NCI-H69 (cell line): ENCODE data around the gene FADS3.
"Not testable (repeated sequence)": the region's sequence is repeated elsewhere in the genome, so short reads cannot be mapped to it uniquely, and the experiment has no call there.

Experiments used
- DNase-seq: peaks from one replicate; lab custom pipeline; 2025; lab: John Stamatoyannopoulos, UW

FADS3 gene

DNA sequence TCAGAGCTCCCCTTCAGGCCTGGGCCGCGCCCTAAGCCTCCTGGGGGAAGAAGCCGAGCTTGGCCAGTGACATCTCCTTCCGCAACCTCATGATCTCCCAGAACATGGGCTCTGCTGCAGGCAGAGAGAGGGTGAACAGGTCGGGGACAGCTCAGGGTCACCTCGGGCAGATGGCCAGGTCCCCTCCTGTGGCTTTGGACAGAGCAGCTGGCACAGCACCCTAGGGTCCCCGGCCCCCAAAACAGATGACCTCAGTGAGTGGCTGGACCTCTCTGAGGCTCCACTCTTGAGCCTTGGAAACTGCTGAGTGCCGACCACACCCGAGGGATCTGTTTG lies 6.9 kb upstream of the FADS3 start:
- DNase-seq, result no peak

- DNase-seq, result peak; percentile 76
Observed at GRCh38 chr11:61897387-61898246, 6.3 kb upstream of the FADS3 start.

DNA sequence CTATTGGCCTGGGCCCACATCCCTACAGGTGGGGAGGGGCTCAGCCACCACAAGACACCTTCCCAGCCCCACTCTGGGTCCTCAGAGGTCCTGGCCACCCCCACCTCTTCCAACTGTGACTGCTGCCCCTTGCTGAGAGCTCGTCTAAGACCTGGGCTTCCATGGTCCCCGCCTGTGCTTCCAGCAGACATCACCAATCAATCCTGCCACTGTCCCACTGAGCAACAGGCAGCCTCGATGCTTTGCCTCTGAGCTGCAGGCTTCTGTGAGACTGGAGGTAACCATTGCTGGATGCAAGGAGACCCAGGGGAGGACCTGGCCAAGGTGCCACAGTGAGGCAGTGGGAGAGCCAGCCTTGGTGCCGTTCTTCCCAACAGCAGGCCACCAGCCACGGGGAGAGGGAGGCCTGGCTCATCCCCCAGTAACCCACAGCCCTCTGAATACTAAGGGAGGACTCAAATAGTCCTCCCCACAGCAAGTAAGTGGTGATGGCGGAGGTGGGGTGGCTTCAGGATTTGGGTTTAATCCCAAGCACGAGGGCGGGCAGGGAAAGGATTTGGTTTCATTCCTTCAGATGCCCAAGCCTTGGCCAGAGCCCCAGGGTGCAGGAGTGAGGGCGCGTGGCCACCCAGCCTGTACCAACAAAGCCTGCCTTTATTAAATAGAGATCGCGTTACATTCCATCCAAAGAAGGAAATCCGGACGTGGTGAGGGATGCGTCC lies 5.5 kb upstream of the FADS3 start:
- DNase-seq, result peak; percentile 11

GRCh38 chr11:61895718-61896059 lies 4.3 kb upstream of the FADS3 start:
- no peak for DNase-seq

- no peak for DNase-seq
Observed at GRCh38 chr11:61895046-61895717, 3.8 kb upstream of the FADS3 start.

DNA sequence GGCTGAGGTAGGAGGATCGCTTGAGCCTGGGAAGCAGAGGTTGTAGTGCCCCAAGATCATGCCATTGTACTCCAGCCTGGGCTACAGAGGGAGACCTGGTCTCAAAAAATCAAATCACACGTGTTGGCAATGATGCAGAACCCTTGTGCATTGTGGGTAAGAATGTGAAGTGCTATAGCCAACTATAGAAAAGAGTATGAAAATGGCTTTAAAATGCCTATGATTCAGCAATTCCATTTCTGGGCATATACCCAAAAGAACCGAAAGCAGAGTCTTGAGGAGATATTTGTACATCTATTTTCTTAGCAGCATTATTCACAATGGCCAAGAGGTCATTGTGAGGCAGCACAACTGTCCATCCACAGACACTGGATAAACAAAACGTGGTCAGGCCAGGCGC lies 2.6 kb upstream of the FADS3 start:
- DNase-seq, result no peak

DNA sequence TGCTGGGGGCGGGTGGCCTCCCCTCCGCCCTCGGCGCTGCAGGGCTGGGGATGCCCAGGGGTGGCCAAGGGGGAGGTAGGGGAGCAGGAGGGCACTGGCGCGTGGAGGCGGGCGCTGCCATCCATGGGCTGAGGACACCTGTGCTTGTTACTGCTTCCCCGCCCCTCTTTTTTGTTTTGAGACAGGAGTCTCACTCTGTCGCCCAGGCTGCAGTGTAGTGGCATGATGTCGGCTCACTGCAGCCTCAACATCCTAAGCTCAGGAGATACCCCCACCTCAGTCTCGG lies 683 bp upstream of the FADS3 start:
- DNase-seq, result peak; percentile 88

- peak; percentile 69 for DNase-seq
Observed at GRCh38 chr11:61890529-61891330, 615 bp downstream of the FADS3 start.

DNA sequence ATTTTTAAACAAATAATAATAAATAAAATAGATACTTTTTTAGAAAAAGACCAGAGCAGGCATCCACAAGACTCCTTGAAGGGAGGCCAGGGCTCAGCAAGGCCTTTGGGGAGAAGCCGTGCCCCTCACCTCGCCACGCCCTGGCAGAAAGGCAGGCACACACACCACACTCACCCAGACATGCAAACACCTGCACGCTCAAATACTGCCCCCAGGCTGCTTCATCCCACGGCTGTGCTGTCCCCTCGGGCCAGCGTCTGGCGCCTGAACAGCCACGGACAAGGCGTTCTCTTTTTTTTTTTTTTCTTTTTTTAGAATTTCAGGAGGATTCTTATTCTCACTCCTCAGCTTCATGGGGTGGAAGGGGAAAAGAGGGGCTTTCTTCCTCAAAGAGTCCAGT lies 1.5 kb downstream of the FADS3 start:
- DNase-seq, result no peak

DNA sequence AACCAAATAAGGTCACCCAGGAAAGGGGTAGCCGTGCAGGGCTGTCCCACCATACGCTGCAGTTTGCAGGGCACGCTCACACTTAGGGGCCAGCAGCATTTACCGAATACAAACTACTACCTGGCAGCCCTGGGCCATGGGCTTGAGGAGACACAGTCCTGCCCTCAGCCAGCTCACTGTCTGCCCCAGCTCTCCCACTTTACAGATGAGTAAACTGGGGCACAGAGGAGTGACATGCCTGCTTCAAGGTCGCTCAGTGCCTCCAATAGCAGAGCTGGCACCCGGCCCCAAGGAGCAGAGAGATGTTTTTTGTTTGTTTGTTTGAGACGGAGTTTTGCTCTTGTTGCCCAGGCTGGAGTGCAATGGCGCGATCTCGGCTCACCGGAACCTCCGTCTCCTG lies 2.8 kb downstream of the FADS3 start:
- no peak for DNase-seq

GRCh38 chr11:61887839-61888494 lies 3.4 kb downstream of the FADS3 start:
- DNase-seq, result no peak

DNA sequence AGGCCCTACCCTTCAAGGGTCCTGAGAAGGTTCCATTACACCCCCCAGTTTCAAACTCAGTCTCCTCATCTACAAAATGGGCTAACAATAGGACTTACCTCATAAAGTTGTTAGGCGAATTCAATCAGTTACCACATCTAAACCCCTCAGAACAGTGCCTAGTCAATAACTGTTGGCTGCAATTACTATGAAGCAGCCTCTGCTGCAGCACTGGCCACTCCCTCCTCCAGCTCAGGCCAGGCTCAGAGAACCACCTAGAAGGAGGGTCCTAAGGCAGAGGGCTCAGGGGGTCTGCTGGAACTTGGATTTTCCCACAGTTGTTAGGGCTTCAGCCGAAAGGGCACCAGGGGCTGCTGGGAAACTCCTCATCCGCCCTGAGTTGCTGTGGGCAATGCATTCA lies 4.7 kb downstream of the FADS3 start:
- DNase-seq, result no peak

GRCh38 chr11:61885784-61886580 lies 5.4 kb downstream of the FADS3 start:
- DNase-seq, result no peak

- peak; percentile 29 for DNase-seq
Observed at GRCh38 chr11:61885166-61885778, 6.1 kb downstream of the FADS3 start.

DNA sequence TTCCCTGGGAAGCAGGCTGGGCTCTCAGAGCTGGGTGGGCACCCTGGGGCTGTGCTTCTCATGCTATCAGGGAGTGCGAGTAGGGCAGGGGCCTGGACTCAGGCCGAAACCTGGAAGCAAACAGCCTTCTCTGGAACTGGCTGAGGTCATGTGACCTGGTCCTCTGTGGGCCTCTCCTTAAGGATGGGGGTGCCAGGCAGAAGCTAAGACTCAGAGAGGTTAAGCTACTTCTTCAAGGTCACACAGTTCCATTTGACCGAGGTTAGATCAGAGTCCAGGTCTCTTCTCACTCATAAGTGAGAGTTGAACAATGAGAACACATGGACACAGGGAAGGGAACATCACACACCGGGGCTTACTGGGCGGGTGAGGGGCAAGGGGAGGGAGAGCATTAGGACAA lies 7.4 kb downstream of the FADS3 start:
- no peak for DNase-seq

GRCh38 chr11:61883327-61883726 lies 8.0 kb downstream of the FADS3 start:
- DNase-seq, result no peak

GRCh38 chr11:61882879-61883278 lies 8.5 kb downstream of the FADS3 start:
- no peak for DNase-seq

- DNase-seq, result not testable (repeated sequence)
Observed at GRCh38 chr11:61882267-61882666, 9.1 kb downstream of the FADS3 start.

DNA sequence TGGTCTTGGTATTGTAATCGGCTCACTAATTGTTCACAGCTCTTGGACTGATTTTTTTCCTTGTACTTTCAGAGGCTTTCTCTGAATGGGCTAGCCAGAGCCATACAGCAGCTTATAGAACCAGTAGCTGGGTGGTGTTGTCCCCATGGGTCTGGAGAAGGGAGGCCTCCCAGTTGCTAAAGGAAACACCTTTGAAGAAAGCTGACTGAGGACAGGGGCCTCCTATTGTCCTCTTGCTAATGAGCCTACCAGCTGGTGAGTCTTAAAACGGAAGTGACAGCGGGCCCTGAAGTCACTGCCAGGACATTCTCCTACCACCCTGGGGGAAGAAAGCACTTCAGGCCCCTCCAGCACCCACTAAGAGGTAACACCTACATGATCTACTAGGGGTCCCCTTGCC lies 9.9 kb downstream of the FADS3 start:
- peak; percentile 17 for DNase-seq

- DNase-seq, result no peak
Observed at GRCh38 chr11:61880454-61880853, 10.9 kb downstream of the FADS3 start.

GRCh38 chr11:61880031-61880430 lies 11.3 kb downstream of the FADS3 start:
- DNase-seq, result no peak
